Measurements from ENCODE around the gene COL10A1.
A peak's percentile ranks its signal among the peaks of the same experiment; 100 is the strongest.

DNA sequence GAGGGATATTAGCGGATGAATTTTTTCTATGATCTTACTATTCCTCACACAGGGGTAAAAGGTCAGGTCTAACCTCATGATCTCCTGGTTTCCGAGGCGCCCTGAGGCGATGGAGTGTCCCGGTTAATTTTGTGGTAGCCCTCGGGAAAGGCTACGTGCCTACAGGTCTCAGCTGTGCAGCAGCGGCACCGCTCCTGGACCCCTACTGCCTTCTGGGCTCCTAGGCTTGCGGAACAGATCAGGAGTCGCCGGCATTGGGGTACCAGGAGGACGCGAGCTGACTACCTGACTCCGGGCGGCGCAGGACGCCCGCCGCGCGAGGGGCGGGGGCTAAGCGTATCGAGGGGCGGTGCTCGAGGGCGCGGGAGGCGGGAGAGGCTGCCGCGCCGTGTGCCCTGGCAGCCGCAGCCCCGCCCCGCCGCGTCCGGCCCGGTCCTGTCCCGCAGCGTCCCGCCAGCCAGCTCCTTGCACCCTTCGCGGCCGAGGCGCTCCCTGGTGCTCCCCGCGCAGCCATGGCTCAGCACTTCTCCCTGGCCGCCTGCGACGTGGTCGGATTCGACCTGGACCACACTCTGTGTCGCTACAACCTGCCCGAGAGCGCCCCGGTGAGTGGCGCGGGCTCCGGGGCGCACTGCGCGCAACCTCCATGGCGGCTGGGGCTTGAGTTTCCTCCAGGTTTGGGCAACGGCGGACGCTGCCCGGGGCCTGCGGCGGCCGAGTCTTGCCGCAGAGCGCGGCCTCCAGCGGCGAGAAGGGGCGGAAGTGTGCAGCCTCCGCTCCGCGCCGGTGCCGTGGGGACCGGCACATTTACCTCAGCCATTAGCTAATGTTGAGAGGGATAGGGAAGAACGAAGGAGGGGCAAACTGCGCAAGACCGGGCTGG is 25.3 kb downstream of the COL10A1 start, which contains the start of gene NT5DC1:
- TF ChIP-seq, protein P1, sequence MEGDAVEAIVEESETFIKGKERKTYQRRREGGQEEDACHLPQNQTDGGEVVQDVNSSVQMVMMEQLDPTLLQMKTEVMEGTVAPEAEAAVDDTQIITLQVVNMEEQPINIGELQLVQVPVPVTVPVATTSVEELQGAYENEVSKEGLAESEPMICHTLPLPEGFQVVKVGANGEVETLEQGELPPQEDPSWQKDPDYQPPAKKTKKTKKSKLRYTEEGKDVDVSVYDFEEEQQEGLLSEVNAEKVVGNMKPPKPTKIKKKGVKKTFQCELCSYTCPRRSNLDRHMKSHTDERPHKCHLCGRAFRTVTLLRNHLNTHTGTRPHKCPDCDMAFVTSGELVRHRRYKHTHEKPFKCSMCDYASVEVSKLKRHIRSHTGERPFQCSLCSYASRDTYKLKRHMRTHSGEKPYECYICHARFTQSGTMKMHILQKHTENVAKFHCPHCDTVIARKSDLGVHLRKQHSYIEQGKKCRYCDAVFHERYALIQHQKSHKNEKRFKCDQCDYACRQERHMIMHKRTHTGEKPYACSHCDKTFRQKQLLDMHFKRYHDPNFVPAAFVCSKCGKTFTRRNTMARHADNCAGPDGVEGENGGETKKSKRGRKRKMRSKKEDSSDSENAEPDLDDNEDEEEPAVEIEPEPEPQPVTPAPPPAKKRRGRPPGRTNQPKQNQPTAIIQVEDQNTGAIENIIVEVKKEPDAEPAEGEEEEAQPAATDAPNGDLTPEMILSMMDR (conservative IDR thresholded peaks at IDR 0.05 in 1 of 2, IDR thresholded peaks at IDR 0.05 in 1 of 2; ENCODE audit: extremely low read depth in 1 of 2, insufficient read depth in 1 of 2, low read depth in 1 of 2, low read length in 2 of 2): peak; percentile 19 to 50
- no peak for TF ChIP-seq EZH2 (IDR thresholded peaks at IDR 0.05; ENCODE audit: borderline replicate concordance, low read length)
